Epithelial cell of prostate (primary cell): ENCODE results near the gene DGKG.

Experiments used
- DNase-seq: peaks from one replicate; pipeline ENCODE4 v3.0.0-alpha.2; 2011; ENCODE audit warnings: low read depth, low spot score
- H3K27ac ChIP-seq: fragments of 450-650 bp; 2 replicates; pipeline ENCODE4 v1.5.1; 2017; ENCODE audit warnings: mild to moderate bottlenecking

The DGKG gene

DNA sequence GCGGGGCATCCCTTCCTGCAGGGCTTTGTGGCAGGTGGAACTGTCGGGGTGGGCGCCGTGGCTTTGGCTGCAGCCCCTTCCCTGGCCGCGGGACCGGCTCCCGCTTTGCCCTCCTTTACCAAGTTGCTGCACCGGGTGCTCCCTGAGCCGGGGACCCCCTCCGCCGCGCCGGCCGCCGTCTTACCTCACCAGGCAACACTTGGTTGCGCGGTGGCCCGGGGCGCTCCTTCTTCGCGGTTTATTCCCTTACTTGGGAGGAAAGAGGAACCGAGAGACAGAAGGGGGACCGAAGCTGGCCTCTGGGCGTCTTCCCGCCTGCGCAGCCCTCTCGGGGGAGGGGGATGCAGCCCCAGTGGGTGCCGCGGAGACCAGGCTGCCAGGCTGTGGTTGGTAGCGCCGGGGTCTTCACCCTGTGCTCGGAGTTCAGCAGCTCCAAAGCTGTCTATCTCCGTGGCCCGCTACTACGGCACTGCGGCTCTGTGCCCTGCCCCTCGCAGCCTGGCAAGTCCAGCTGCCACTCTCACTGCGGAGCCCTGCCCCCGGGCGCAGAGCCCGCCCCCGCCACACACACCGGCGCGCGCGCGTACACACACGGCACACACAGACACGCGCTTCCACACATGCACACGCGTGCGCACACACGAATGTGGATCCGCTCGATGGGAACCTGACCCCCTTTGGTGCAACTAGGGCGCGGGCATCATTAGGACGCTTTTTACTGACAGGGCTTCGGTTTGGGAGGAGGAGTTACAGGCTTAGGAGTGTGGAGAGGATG, at the start of gene DGKG:
DGKG (minus strand) TSS at position 473 of the 775 bp plus-strand sequence. CDS start 41,775 bp downstream, outside the sequence.
- no peak for DNase-seq
- H3K27ac ChIP-seq: no peak within 1 kb of the TSS

DNA sequence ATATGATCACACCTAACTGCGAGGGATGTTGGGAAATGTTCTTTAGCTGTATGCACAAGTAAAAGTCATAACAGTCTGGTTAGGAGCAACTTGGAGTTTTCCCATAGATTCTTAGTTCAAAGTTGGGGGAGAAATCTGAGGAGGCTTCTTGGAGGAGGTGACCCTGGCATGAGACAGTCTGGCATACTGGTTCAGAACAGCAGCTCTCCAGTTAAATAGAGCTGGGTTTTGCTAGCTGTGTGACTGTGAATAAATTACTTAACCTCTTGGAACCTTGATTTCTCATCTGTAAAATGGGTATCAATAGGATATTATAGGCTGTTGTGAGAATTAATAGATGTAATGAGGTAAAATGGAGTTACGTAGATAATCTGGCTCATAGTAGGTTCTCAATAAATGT, 49.1 kb upstream of the DGKG start:
- no peak for DNase-seq
- no peak overlapping the region for H3K27ac ChIP-seq

DNA sequence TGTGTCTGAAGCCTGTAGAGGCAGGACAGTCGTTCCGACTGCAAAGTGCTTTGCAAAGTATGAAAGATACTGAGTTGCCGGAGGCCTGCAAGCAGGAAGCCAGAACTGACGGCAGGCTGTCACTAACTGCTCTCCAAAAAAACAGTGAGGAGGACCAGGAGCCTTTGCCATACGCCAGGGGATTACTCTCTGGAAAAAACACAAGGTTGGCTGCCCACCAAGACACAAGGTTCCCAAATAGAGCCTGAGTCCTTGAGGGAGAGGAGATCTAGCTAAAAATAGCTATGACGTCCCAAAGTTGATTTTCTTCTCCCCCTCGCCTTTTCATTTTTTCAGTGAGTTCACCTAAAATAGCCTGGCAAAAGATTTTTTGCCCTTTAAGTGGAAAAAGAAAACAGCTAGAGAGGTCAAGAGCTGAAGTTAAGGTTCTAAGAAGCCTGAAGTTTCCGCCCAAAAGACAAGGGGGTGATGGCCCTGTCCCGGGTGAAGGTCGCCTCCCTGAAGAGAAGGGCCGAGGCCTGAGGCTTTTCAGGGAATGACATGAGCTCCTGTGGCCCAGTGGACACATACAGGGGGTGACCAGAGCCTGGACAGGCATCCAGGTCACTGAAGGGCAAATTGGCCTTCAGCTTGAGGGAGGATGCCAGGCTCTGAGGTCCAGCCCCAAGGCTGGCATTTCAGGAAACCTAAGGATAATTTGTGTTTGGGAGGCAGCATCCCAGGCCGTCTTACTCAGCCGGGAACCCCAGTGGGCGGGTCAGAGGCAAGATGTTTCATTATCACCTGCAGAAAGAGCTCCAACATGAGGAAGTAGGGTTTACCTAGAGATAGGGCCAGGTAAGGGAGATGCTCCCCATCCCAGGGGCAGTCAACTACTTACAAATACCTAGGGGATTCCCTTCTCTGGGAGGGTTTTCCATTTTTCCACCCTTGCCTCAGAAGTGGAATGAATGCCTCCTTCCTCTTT, 44.9 kb upstream of the DGKG start:
- no peak overlapping the region for H3K27ac ChIP-seq
- no peak for DNase-seq

DNA sequence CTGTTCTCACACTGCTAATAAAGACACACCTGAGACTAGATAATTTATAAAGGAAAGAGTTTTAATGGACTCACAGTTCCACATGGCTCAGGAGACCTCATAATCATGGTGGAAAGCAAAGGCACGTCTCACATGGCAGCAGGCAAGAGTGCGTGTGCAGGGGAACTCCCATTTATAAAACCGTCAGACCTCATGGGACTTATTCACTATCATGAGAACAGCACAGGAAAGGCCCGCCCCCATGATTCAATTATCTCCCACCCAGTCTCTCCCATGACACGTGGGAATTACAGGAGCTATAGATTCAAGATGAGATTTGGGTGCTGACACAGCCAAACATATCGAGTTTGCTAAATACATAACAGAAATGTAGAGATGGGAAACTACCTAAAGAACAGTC, 39.5 kb upstream of the DGKG start:
- H3K27ac ChIP-seq: no peak overlapping the region
- DNase-seq: no peak

DNA sequence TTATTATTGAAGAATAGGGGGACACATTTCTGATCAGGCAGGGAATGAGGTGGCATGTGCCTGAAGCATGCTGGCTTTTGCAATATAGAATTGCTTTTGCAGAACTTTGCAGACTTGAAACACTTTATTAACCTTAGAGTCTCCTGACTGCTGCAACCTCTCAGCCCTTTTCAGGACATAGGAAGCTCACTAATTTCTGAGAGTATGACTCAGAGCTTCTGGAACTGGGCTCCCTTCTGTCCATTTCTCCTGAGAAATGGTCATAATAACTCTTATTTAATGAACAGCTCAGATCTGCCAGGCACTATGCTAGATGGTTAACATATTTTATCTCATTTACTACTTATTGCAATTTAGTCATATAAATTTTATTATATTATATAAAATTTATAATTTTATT, 38.6 kb upstream of the DGKG start:
- no peak overlapping the region for H3K27ac ChIP-seq
- no peak for DNase-seq

DNA sequence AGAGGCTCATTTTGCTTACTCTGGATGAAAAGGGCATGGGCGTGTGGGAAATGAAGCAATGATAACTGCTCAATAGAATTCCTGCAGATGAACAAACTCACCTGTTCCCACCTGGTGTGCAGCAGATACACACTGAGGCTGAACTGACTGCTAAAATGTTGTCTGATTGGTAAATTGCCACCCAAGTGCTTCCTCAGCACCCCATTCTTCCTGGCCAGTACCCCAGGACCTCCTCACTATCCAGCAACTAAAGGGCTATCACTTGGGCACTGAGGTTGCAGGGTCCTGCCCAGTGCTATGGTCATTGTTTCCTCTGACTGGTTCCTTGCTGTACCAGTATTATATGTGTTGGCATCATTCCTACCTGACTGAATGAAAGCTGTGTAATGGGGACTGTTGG, 38.0 kb upstream of the DGKG start:
- DNase-seq: no peak
- no peak overlapping the region for H3K27ac ChIP-seq

DNA sequence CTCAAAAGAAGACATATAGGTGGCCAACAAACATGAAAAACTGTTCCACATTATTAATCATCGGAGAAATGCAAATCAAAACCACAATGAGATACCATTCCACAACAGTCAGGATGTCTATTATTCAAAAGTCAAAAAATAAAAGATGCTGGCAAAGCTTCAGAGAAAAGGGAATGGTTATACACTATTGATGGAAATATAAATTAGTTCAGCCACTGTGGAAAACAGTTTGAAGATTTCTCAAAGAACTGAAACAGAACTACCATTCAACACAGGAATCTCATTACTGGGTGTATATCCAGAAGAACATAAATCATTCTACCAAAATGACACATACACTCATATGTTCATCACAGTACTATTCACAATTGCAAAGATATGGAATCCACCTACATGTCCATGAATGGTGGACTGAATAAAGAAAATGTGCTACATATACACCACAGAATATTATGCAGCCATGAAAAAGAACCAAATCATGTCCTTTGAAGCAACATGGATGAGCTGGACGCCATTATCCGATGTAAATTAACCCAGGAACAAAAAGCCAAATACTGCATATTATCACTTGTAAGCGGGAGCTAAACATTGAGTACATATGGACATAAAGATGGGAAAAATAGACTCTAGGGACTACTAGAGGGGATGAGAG, 32.7 kb upstream of the DGKG start:
- no peak overlapping the region for H3K27ac ChIP-seq
- DNase-seq: no peak

DNA sequence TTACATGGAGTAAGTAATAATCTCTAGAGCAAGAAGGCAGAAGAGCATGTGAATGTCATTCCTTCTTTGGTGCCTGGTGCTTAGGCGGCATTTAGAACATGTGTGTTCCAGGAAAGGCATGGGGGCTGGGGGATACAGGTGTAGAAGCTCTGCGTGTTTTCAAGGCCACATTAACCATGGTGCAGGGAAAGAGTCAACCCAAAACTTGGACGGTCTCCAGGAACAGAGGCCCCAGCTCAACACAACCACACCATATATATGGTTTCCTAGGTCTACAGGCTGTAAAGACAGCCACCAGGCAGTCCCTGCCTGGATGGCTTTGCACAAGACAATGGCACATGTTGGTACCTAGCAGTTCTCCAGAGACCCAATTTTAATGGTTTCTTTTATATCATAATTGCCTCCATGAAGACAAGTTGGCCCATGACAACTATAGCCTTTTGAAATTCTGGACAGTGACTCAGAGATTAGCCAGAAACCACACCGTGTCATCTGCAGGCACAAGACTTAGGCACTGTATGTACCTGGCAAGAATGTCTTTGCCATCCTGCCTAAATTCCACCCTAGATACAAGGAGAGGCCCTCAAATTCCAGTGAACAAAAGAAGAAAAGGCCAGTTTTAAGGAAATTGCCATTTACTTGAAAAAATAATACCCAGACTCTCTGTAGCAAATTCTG, 25.0 kb upstream of the DGKG start:
- DNase-seq: no peak
- no peak overlapping the region for H3K27ac ChIP-seq

DNA sequence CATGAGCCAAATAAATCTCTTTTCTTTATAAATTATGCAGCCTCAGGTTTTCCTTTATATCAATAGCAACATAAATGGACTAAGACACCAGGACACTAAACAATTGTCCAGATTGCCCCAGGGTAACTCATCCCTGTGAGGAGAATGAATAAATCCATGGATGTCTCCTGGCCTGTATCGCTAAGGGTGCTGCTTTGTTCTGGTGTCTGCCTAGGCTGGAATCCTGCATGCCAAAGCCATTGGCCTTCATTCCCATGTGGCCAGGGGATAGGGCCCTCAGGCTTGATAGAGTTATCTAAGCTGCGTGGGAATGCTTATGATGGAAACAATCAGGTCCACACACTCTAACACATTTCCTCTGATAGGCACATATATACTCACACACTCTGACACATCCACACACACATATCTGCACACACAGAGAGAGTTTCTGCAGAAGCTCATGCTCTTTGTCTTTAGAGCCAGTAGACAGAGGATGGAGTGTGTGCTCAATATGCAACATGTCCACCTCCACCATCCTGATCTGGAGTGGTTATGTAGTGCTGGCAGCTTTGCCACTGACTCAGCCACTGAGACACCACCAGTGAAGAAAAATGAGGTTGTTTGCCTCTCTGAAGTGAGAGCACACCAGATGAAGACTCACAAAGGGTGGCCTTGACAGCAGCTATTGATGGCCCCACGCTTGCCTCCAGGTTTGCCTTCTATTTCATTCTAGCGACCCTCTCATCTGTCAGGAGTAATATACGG, 24.0 kb upstream of the DGKG start:
- DNase-seq: no peak
- no peak overlapping the region for H3K27ac ChIP-seq

DNA sequence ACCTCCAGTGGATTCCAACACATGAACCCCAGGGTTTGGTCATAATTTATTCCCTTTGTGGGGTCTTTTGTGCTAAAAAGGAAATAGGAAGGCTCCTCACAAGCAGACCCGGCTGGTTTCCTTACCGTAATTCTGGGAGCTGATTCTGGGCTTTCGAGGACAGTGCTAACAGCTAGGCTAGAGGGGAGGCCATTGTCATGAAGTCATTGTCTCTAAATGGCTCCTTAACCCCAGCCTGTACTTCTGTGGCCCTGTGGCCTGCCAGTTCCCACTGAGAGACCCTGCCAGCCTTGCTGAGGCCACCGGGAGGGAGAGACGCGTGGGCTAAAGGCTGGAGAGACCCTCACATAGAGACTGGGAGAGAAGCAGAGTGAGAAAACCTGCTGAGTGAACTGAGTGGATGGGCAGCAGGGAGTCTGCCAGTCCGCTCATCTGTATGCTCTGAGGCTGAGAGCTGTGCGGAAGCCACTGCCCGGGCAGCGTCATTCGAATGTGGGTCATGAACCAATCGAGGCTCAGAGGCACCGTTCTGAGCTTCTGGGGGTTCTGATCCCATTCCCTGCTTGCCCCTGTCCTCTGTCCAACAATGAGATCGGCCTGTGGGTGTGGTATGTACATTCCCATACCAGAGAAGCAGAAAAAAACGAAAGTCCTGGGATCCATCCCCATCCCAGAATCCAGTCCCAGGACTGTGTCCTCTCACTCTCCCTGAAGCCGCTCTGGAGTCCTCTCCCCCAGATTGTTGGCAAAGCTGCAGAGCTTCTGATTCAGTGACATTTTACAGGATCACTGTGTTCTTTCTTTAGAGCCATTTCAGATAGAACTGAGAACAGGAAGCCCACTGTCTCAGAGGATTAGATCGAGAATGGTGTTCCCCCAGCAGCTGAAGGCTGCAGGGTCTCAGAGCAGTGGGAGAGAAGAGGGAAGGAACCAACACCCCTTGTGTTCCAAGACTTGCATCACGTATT, 21.3 kb upstream of the DGKG start:
- no peak overlapping the region for H3K27ac ChIP-seq

DNA sequence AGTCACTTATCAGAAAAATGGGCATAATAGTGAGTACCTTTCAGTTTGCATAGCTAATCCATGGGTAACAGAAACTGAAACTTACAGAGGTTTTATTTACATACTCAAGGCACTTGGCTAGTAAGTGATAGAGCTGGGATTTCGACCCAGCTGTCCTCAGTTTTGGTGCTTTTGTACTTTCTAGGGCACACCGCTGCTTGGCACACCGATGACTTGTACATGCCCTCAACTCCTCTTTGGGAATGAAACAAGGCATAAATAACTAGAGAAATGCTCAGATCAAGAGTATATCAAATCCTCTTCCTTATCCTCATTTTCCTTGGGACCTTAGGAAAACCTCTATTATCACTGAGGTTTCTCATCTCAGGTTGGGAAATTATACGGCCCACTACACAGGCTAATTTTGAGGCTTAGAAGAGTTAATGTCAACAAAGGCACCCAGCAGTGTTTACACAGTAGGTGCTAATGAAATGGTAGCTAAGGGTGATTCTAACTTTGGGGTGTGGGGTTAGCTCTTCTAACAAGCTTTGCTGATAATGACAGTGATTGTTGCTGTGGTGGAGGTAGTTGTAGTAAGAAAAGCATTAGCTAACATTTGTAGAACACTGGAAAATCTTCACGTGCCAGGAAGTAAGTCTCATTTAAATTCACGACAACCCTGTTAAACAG, 20.3 kb upstream of the DGKG start:
- DNase-seq: no peak
- no peak overlapping the region for H3K27ac ChIP-seq

More for the DNA sequence above, 21.3 kb upstream of the DGKG start:
- no peak for DNase-seq

DNA sequence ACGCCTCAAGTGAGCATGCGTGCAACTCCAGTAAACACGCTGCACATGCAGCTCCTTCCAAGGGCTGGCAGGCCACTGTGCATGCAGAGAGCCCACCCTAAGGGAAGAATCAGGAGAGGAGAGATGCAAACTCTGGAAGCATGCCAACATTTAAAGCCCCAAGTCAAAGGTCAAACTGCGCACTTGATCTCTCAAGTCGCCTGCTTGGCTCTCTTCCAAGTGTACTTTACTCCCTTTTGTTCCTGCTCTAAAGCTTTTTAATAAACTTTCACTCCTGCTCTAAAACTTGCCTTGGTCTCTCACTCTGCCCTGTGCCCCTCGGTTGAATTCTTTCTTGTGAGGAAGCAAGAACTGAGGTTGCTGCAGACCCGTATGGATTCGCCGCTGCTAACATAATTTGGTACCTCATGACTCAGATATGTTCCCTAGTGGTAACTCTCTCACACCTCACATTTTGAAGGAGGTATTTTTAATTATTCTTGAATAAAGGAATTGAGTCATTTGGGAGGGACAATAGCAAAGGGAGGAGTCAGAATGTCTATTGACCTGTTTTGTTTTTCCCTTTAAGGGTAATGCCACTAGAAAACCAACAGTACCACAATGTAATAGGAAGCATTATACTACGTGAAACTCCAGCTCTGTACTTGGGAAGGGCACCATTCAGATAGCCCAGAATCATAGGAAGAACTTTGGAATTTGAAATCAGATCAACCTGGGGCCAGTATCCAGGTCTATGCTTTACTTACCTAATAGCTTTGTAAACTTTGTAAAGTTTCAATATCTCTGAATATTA, 19.6 kb upstream of the DGKG start:
- no peak overlapping the region for H3K27ac ChIP-seq
- DNase-seq: no peak

DNA sequence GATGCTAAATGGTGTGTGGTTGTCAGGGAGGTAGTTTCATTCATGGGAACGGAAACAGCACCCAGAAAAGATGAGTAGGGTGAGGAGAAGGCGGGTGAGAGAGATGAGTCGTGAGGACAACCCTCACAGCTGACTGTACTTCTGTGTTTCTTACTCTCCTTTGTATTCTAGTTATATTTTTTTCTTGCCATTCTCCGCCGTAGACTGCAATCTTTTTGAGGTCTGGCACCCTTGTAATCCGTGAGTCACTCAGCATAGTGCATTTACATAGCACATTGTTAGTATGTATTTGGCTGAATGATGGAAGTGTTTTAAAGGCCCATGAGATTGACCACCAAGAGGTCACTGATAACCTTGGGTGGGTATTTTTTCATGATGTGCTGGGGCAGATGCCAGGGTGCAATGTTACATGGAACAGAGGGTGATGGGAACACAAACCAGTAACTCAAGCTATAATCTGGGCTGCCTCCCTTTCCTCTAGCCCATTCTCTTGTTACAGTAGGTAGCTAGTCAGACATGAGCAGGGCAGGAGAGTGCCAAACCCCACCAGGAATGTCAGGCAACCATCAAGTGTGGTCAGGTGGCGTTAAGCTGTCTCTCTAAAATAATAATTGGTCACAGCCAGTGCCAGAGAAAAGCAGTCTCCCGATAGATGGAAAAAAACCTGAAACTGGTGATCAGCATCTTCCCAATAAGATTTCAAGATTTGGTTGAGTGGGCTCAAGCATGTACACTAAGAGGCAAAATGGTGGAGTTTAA, 18.8 kb upstream of the DGKG start:
- no peak for DNase-seq

DNA sequence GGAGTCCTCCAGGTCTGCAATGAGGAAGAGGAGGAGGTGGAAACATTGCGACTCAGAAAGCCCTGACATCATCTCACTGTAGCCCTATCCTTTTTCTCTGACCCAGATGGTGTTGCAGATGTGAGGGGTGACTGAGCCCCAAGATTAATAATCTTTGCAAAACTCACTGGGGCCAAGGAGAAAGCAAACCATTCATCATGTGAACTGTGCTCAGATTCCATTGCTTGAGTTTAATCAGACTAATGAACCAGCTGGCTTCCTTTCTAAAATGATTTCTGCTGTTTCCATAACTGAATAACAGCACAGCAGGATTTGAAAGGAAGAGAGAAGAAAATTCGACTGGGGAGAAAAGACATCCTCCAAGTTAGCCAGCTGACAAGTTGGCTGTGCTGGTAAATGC, 13.4 kb upstream of the DGKG start:
- no peak for DNase-seq
- H3K27ac ChIP-seq: no peak overlapping the region

More for the DNA sequence above, 18.8 kb upstream of the DGKG start:
- no peak overlapping the region for H3K27ac ChIP-seq

DNA sequence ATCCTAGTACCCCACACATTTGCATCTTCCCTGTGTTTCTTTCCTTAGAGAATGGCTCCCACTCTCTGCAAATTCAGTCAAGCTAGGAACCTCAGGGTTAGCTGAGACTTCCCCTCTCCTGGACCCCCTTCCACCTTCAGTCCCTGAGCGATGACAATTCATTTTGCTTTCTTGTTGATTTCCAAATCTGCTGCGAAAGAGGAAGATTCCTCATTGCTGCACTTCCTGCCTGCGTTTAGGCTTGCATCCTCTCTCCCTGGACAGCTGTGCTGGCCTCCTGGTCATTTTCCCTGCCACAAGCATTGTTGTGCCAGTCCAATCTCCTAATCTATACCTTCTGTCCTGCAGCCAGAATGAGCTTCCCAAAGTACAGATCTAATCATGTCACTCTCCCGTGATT, 12.3 kb upstream of the DGKG start:
- DNase-seq: no peak
- H3K27ac ChIP-seq: no peak overlapping the region

DNA sequence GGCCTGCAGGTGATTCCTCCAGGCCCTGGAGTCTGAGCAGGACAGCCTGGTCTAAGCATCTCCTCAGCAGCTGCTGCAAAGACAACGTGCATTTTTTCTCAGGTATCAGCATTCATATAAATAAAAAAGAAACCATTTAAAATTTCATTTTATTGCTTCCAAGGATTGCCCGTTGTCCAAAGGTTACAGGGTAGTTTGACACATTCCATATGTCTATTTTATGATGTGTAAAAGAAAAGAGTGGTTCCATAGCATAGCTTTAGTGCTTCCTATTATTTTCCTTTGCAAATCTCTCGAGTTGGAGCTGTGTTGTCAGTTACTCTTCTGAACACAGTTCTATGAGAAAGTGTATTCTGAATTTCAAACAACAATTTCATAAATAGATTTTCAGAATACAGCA, 7.2 kb upstream of the DGKG start:
- H3K27ac ChIP-seq: no peak overlapping the region
- no peak for DNase-seq
